ENCODE measurements around the gene SNX18. TPM values are rescaled to one million over a fixed set of nuclear protein-coding genes. Genes with fewer than 3 reads are reported as not detected.

The SNX18 gene
- total RNA-seq, 1 experiment from 2014 or later, result 16.0 TPM

- H3K36me3 ChIP-seq (ENCODE audit: control insufficient read depth in 1 of 2, insufficient read depth in 2 of 2, low read length in 2 of 2), result 0 out of 4 replicates have a peak, but pooled peaks cover 0 to 10% of the 10 kb centered on the region in 2 experiments
- DNase-seq (ENCODE audit: low read depth, low spot score) (no peak), ATAC-seq (no peak)
- no peaks in the 10 kb centered on the region for H3K9me3 ChIP-seq (ENCODE audit: control insufficient read depth in 1 of 2, insufficient read depth in 1 of 2, low read depth in 1 of 2, low read length in 2 of 2)
- intact Hi-C loops (cut with micrococcal nuclease), result no loop called here
- H4K20me1 ChIP-seq (ENCODE audit: insufficient read depth), result peaks cover 4% of the 10 kb centered on the region; the same call in 1 of the 2 replicates
- peaks cover 2 to 16% of the 10 kb centered on the region in 2 experiments; a peak in 1 of 4 replicates for H3K4me1 ChIP-seq (ENCODE audit: control insufficient read depth in 1 of 2, insufficient read depth in 2 of 2, low read length in 2 of 2)
- no TSS peak for BruUV-seq (replicated peaks)
- POLR2A ChIA-PET, result no interaction called here
- RAD21 ChIA-PET (ENCODE audit: low non-redundant PET in 1 of 2, low total read pairs in 2 of 2, uncharacterized antibody in 2 of 2, unreplicated experiment in 2 of 2), result no interaction called here
- no peaks in the 10 kb centered on the region for H3K27me3 ChIP-seq (ENCODE audit: insufficient read depth, low read length)
- TF ChIP-seq CBX3 (IDR thresholded peaks at IDR 0.05; ENCODE audit: low read depth) (no peak), SIN3A (IDR thresholded peaks at IDR 0.05; ENCODE audit: low read depth) (no peak), ZBTB33 (IDR thresholded peaks at IDR 0.05; ENCODE audit: extremely low read depth, insufficient replicate concordance, low read length) (no peak), JUND (IDR thresholded peaks at IDR 0.05) (no peak), POLR2A (IDR thresholded peaks at IDR 0.05; ENCODE audit: borderline replicate concordance, extremely low read depth, insufficient read depth, insufficient read length) (no peak), EZH2 (IDR thresholded peaks at IDR 0.05) (no peak), ELF1 (IDR thresholded peaks at IDR 0.05; ENCODE audit: borderline replicate concordance, low read depth) (no peak), TCF7L2 (IDR thresholded peaks at IDR 0.05; ENCODE audit: borderline replicate concordance, extremely low read depth, insufficient read depth, insufficient read length) (no peak), ZNF274 (IDR thresholded peaks at IDR 0.05; ENCODE audit: low read depth, low read length) (no peak), EGR1 (IDR thresholded peaks at IDR 0.05; ENCODE audit: low read depth) (no peak), SP1 (IDR thresholded peaks at IDR 0.05; ENCODE audit: low read depth) (no peak)
- no peak overlapping the region for H3K4me3 ChIP-seq (replicated peaks in 1 of 2; ENCODE audit: low read depth in 1 of 2, low read length in 2 of 2)
- peaks cover 48% of the 10 kb centered on the region for H3K79me2 ChIP-seq (ENCODE audit: insufficient read depth, low read length)
- no peaks in the 10 kb centered on the region for H3K9me2 ChIP-seq (ENCODE audit: insufficient read depth)
- H3K9ac ChIP-seq (ENCODE audit: low read length), result no peak overlapping the region
- no peak overlapping the region for H3K27ac ChIP-seq (ENCODE audit: low read depth, low read length)
- no peak overlapping the region for H2AFZ ChIP-seq (ENCODE audit: low read depth, low read length, poor library complexity, severe bottlenecking)
- 0 out of 2 replicates have a peak overlapping the region, but pooled peaks have one; percentile 5 for H3K4me2 ChIP-seq (ENCODE audit: low read length)
- CTCF ChIA-PET, result interaction anchor here (0.6 to 1.0 kb wide), 2 partner anchors 326 to 348 kb away, joined by 3 to 4 read pairs; no protein-coding TSS in a partner anchor
Observed at GRCh38 chr5:54519509-54519876, 1.9 kb downstream of the SNX18 start.
